KMS-11 (cell line): Measurements from ENCODE around the gene DGCR2.

Experiments
- H2AFZ ChIP-seq: fragments of 200-600 bp; sonication (generic); 2 replicates; pipeline ENCODE4 v1.6.1; 2016; ENCODE audit warnings: antibody characterized with exemption, mixed run types, low read depth
- H3K27ac ChIP-seq: fragments of 200-600 bp; sonication (generic); 2 replicates; pipeline ENCODE4 v1.6.1; 2016; ENCODE audit warnings: mild to moderate bottlenecking, mixed run types
- H3K27me3 ChIP-seq: fragments of 200-600 bp; sonication (generic); 2 replicates; pipeline ENCODE4 v1.6.1; 2017; ENCODE audit warnings: mild to moderate bottlenecking, low read depth, mixed run types, moderate library complexity; ENCODE audit not compliant: insufficient read depth
- H3K36me3 ChIP-seq: fragments of 200-600 bp; sonication (generic); 2 replicates; pipeline ENCODE4 v1.6.1; 2017; ENCODE audit warnings: mild to moderate bottlenecking, mixed run types; ENCODE audit not compliant: insufficient read depth
- H3K4me1 ChIP-seq: fragments of 200-600 bp; sonication (generic); 2 replicates; pipeline ENCODE4 v1.6.1; 2016; ENCODE audit warnings: mild to moderate bottlenecking, low read depth, mixed run types; ENCODE audit not compliant: poor library complexity, severe bottlenecking
- H3K4me2 ChIP-seq: fragments of 200-600 bp; sonication (generic); 2 replicates; pipeline ENCODE4 v1.7.0; 2016; ENCODE audit warnings: mild to moderate bottlenecking, mixed run types
- H3K4me3 ChIP-seq: fragments of 200-600 bp; sonication (generic); IDR thresholded peaks from 2 replicates; pipeline ENCODE4 v1.6.1; 2017; ENCODE audit warnings: low read depth, low read length, mixed read lengths; ENCODE audit not compliant: insufficient read depth
- H3K79me2 ChIP-seq: fragments of 200-600 bp; sonication (generic); 2 replicates; pipeline ENCODE4 v1.6.1; 2016; ENCODE audit warnings: low read depth, mixed run types; ENCODE audit not compliant: insufficient read depth
- H3K9ac ChIP-seq: fragments of 200-600 bp; sonication (generic); 2 replicates; pipeline ENCODE4 v1.6.1; 2016; ENCODE audit warnings: mild to moderate bottlenecking, mixed run types
- H4K20me1 ChIP-seq: fragments of 200-600 bp; sonication (generic); 2 replicates; pipeline ENCODE4 v1.6.1; 2016; ENCODE audit warnings: mild to moderate bottlenecking, mixed run types; ENCODE audit not compliant: insufficient read depth
- TF ChIP-seq, protein P1 (sequence below): fragments of 200-600 bp; sonication (generic); conservative IDR thresholded peaks from 2 replicates; pipeline ENCODE4 v1.6.1; 2017; ENCODE audit warnings: low read depth, mild to moderate bottlenecking, antibody characterized with exemption, low read length, moderate library complexity, mixed read lengths

The DGCR2 gene

GRCh38 chr22:19132153-19132552 is 9.9 kb upstream of the DGCR2 start:
- H3K36me3 ChIP-seq, result no peaks in the 10 kb centered on the region

DNA sequence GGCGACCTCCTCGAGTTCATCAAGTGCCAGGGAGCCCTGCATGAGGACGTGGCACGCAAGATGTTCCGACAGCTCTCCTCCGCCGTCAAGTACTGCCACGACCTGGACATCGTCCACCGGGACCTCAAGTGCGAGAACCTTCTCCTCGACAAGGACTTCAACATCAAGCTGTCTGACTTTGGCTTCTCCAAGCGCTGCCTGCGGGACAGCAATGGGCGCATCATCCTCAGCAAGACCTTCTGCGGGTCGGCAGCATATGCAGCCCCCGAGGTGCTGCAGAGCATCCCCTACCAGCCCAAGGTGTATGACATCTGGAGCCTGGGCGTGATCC is 9.4 kb upstream of the DGCR2 start:
- H3K27ac ChIP-seq, result no peak overlapping the region
- H3K4me2 ChIP-seq, result no peak overlapping the region
- H3K79me2 ChIP-seq, result no peaks in the 10 kb centered on the region
- TF ChIP-seq, protein P1, sequence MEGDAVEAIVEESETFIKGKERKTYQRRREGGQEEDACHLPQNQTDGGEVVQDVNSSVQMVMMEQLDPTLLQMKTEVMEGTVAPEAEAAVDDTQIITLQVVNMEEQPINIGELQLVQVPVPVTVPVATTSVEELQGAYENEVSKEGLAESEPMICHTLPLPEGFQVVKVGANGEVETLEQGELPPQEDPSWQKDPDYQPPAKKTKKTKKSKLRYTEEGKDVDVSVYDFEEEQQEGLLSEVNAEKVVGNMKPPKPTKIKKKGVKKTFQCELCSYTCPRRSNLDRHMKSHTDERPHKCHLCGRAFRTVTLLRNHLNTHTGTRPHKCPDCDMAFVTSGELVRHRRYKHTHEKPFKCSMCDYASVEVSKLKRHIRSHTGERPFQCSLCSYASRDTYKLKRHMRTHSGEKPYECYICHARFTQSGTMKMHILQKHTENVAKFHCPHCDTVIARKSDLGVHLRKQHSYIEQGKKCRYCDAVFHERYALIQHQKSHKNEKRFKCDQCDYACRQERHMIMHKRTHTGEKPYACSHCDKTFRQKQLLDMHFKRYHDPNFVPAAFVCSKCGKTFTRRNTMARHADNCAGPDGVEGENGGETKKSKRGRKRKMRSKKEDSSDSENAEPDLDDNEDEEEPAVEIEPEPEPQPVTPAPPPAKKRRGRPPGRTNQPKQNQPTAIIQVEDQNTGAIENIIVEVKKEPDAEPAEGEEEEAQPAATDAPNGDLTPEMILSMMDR, result no peak
- no peaks in the 10 kb centered on the region for H3K27me3 ChIP-seq
- no peaks in the 10 kb centered on the region for H4K20me1 ChIP-seq
- no peaks in the 10 kb centered on the region for H3K36me3 ChIP-seq
- H3K4me3 ChIP-seq, result no peak overlapping the region
- no peaks in the 10 kb centered on the region for H3K4me1 ChIP-seq
- no peak overlapping the region for H3K9ac ChIP-seq
- H2AFZ ChIP-seq, result no peak overlapping the region

More at GRCh38 chr22:19132153-19132552, 9.9 kb upstream of the DGCR2 start:
- TF ChIP-seq, protein P1, result no peak
- Histone ChIP-seq H2AFZ (no peak overlapping the region), H3K4me3 (no peak overlapping the region), H3K4me1 (no peaks in the 10 kb centered on the region), H3K9ac (no peak overlapping the region), H3K79me2 (no peaks in the 10 kb centered on the region), H3K27me3 (no peaks in the 10 kb centered on the region), H3K4me2 (no peak overlapping the region), H4K20me1 (no peaks in the 10 kb centered on the region), H3K27ac (no peak overlapping the region)

DNA sequence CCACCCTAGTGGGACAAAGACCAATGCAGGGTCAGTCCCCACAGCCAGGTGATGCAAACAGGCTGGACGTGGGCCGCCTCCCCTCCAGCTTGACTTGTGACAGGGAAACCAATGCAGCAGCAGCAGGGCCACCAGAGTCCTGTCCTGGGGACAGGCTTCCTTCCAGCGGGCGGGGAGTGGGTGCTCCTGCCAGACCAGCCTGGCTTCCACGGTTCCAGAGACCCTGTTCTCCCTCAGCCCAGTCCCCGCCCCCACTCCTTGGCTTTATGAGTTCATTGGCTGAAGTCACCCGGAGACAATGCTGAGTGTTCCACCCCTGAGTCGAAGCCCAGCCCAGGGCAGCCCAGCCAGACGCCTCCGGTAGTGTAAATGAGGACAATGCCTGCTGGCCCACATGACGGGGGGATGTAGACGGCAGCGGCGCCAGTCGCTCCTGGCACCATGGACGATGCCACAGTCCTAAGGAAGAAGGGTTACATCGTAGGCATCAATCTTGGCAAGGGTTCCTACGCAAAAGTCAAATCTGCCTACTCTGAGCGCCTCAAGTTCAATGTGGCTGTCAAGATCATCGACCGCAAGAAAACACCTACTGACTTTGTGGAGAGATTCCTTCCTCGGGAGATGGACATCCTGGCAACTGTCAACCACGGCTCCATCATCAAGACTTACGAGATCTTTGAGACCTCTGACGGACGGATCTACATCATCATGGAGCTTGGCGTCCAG is 8.9 kb upstream of the DGCR2 start, which contains the start of gene TSSK2:
TSSK2 (plus strand) TSS at position 350 of the 726 bp plus-strand sequence; CDS start at position 442, 92 bp downstream.
- Histone ChIP-seq H3K36me3 (no peaks in the 10 kb centered on the region), H3K27me3 (no peaks in the 10 kb centered on the region), H3K4me2 (no peak within 1 kb of the TSS), H3K27ac (no peak within 1 kb of the TSS), H4K20me1 (no peaks in the 10 kb centered on the region), H3K9ac (no peak within 1 kb of the TSS), H3K79me2 (no peaks in the 10 kb centered on the region), H3K4me1 (no peaks in the 10 kb centered on the region), H3K4me3 (no peak within 1 kb of the TSS), H2AFZ (no peak within 1 kb of the TSS)
- TF ChIP-seq, protein P1, result no peak

GRCh38 chr22:19129871-19130270 is 7.7 kb upstream of the DGCR2 start:
- Histone ChIP-seq H3K79me2 (no peaks in the 10 kb centered on the region), H3K9ac (no peak overlapping the region), H4K20me1 (no peaks in the 10 kb centered on the region), H3K4me1 (no peaks in the 10 kb centered on the region), H3K27me3 (no peaks in the 10 kb centered on the region), H3K36me3 (no peaks in the 10 kb centered on the region), H3K4me3 (no peak overlapping the region), H3K27ac (no peak overlapping the region), H3K4me2 (no peak overlapping the region), H2AFZ (no peak overlapping the region)
- TF ChIP-seq, protein P1, result no peak
